ENCODE data around the gene FXYD5.
"Not testable (repeated sequence)": the region's sequence is repeated elsewhere in the genome, so short reads cannot be mapped to it uniquely, and the experiment has no call there.

Gene FXYD5

DNA sequence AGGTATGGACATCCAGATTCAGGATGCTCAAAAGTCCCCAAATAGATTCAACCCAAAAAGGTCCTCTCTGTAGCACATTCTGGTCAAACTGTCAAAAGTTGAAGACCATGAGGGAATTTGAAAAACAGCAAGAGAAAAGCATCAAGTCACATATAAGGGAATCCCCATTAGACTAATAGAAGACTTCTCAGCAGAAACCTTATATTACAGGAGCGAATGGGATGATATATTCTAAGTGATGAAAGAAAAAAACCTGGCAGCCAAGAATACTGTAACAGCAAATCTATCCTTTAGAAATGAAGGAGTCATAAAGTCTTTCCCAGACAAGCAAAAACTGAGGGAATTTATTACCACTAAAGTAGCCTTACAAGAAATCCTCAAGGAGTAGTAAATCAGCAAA, 29.7 kb downstream of the FXYD5 start:
- no peak for DNase-seq

DNA sequence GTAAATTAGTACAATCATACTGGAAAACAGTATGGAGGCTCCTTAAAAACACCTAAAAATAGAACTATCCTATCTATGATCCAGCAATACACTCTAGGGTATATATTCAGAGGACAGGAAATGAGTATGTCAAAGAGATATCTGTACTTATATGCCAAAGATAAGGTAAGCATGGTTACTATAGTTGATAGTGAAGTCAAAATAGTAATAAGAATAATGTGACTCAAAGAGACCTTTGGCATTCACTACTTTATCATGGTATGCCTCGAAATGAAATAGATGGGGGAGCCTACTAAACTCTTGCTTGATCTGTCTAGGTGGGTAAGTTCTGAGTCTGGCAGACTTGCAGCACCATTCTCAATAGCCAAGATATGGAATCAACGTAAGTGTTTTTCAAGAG, 30.3 kb downstream of the FXYD5 start:
- no peak for DNase-seq

GRCh38 chr19:35194012-35194984, 39.8 kb downstream of the FXYD5 start:
- no peak for DNase-seq

GRCh38 chr19:35195830-35196229, 41.3 kb downstream of the FXYD5 start:
- DNase-seq: no peak

GRCh38 chr19:35196861-35197260, 42.3 kb downstream of the FXYD5 start:
- not testable (repeated sequence) for DNase-seq

DNA sequence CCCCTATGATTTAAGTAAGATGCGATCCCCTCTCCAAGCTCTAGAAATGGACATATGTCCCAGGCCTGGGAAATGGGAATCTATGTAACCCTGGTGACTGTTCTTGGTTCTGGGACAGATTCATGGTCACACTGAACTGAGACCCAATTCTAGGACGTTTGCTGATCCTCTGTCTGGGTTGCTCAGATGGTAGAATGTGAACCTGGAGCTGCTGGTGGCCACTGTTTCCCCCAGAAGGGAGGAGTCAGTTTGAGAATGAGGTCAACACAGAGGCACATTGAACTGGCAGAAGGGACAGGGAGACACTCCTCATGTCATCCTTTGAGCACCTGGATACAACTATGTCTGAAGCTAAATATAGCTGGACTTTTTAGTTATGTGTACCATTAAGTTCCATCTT, 44.9 kb downstream of the FXYD5 start:
- DNase-seq: no peak

GRCh38 chr19:35202722-35203688, 48.5 kb downstream of the FXYD5 start:
- no peak for DNase-seq

DNA sequence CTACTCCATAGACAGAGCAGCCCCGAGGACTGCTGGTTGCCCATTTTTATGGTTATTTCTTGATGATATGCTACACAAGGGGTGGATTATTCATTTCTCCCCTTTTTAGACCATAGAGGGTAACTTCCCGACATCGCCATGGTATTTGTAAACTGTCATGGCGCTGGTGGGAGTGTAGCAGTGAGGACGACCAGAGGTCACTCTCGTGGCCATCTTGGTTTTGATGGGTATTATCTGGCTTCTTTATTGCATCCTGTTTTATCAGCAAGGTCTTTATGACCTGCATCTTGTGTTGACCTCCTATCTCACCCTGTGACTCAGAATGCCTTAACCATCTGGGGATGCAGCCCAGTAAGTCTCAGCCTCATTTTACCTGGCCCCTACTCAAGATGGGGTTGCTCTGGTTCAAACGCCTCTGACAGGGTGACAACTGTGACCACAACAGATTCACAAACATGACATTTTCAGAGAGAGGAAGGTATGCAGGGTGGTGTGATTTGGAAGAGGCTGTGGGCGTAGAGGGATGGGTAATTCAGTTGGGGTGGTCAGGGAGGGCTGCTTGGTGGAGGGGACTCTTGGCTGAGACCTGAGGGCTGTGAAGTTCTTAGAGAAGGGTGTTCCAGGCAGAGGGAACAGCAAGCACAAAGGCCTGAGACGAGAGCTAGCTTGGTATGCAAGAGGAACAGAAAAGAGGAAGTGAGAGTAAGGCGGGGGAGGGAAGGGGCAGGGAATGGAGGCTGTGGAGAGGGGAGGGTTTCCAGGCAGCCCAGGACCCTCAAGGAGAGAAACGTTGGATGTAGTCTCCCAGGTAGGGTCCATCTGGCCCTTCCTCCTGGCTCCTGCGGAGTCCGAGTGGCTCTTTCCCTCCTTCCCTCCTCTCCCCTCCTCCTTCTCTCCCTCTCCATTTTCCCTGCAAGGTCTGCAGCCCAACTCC, 50.5 kb downstream of the FXYD5 start:
- DNase-seq: no peak

GRCh38 chr19:35205733-35206323, 51.3 kb downstream of the FXYD5 start:
- DNase-seq: no peak

GRCh38 chr19:35206379-35206778, 51.8 kb downstream of the FXYD5 start:
- DNase-seq: no peak

DNA sequence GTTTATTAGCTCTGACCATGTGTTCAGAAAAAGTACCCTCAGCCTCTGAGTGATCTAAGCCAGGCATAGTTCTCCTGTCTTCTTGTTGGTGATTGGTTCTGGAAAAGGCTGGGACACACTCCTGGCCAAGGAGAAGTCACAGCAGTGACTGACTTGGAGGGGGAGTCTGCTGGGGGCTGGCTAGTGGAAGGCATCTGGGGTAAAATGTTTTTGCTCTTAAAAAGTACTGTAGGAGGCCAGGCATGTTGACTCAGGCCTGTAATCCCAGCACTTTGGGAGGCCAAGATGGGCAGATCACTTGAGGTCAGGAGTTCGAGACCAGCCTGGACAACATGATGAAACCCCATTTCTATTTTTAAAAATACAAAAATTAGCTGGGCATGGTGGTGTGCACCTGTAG, 52.3 kb downstream of the FXYD5 start:
- no peak for DNase-seq

- no peak for DNase-seq
Observed at GRCh38 chr19:35207391-35207871, 52.9 kb downstream of the FXYD5 start.

DNA sequence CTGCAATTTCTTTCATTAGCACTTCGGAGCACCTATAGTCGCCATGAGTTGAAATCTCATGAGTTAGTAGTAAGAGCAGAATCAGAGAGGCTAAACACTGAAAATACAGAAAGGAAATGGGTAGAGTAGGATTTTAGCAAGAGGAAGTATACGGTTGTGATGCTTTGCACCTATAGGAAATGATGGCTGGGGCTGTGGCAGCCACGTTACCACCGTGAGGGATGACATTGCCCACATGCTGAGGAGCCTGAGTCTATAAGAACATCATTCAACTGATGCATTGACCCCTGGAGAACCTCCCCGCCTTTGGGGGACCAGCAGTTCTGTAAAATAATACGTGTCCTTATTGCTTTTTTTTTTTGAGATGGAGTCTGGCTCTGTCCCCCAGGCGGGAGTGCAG, 53.6 kb downstream of the FXYD5 start:
- no peak for DNase-seq

DNA sequence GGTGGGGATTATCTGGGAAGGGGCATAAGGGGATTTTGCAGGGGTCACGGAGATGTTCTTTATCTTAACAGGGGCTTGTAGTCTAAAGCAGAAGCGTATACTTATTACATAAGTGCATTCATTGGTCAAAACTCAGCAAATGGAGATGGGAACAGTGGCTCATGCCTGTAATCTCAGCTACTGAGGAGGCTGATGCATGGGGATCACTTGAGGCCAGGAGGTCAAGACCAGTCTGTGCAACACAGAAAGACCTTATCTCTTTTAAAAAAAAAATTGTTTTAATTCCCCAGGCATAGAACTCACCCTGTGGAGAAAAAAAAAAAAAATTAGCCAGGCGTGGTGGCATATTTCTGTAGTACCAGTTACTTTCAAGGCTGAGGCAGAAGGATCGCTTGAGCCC, 55.1 kb downstream of the FXYD5 start:
- no peak for DNase-seq

DNA sequence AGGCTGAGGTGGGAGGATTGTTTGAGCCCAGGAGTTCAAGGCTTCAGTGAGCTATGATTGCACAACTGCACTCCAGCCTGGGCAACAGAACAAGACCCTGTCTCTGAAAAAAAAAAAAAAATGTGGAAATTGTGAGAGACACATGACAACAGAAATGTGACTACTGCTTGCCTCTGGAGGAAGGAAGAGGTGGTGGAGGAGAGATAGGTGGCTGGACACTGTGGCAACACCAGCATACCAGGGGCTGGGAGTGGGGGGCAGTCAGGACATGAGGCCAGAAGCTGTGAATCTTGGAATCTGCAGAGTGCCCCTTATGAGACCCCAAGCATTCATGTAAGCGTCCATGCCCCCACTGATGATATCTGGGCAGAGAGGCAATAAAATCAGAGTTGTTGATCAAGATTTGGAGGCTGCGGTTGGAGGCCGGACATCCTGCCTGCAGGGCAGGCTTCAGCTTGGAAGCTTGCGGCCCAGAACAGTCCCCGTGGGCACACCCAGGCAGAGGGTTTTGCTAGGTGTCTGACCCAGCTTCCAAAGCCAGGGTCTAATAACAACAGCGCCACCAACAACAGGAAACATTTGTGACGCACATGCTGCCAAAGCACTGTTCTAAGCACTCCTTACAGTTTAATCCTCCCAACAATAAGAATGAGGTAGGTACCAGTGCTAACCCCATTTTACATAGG, 57.2 kb downstream of the FXYD5 start:
- no peak for DNase-seq

GRCh38 chr19:35212241-35212640, 57.7 kb downstream of the FXYD5 start:
- DNase-seq: no peak

DNA sequence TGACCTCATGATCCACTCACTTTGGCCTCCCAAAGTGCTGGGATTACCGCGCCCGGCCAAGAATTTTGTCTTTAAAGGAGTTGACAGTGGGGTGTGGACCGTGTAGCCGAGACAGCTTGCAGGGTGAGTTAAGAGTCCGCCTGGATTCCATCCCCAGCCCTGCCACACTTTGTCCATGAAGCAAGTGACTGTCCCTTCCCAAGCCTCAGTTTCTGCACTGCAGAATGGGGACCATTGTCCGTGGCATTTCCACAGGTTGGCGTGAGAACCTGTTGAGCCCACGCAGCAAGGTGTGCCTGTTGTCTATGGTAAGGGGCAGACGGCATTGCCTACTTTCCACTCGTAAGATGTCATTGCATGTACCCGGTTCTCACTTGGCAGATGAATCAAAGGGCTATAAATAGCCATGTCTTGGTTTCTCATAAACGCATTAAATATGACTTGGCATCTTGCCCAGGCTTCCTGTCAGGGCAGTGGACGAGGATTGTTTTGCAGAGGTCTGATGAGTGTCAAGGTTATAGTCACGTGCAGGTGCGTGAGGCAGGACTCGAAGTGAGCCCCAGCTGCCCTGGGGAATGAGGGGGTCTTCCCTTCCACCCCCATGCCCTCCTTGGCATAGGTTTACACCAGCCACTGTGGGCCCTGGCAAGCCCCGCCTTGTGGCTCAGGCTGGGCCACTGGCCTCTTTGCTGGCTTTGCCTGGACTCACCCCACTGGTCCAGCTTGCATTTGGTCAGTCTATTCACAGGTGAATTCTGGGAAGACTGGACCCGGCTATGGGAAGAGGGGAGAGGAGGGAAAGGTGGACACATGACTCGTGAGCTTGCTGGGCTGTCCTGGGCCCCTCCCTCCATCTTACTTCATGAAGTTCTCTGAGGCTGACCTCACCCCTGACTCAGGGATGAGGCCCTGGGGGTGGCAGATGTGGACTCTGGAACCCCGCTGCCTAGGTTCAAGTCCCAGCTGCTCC, 59.4 kb downstream of the FXYD5 start:
- peak; percentile 57 for DNase-seq

- DNase-seq: no peak
Observed at GRCh38 chr19:35214766-35215422, 60.4 kb downstream of the FXYD5 start.
